GM18907 (cell line): Measurements from ENCODE around the gene GP1BA.
A peak's percentile ranks its signal among the peaks of the same experiment; 100 is the strongest.
"Not testable (repeated sequence)": the region's sequence is repeated elsewhere in the genome, so short reads cannot be mapped to it uniquely, and the experiment has no call there.

Experiments used
- ATAC-seq: cut with Tn5 transposase; IDR thresholded peaks from one replicate; pipeline ENCODE4 v1.9.1; 2021; ENCODE audit warnings: mild to moderate bottlenecking, moderate library complexity; ENCODE audit not compliant: unreplicated experiment

GP1BA gene

DNA sequence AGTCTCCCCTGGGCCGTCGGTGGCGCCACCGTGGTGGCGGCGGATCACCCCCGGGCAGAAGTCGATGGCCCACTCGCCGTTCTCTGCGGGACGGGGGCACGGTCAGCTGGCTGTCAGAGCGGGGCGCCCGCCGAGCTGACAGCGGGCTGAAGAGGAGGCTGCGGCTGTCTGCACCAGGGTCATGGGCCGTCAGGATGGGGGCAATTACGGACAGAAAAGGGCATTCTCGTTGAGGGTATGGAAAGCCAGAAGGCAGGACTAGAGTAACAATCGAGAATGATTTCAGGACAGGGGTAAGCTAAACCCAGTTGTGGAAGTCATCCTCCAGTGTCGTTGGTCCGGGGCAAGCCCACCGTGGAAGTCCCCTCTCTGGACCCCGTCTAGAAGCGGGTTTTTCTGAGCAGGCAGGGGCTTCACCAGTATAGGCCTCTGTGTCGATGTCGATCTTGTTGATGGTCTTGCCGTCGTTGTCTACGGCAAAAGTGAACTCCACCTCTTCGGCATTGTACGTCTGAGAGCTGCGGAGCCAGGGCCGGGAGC is 30.9 kb upstream of the GP1BA start:
- ATAC-seq, result no peak

GRCh38 chr17:4901648-4902344 is 30.3 kb upstream of the GP1BA start:
- ATAC-seq, result no peak

GRCh38 chr17:4902540-4902939 is 29.5 kb upstream of the GP1BA start:
- ATAC-seq, result no peak

DNA sequence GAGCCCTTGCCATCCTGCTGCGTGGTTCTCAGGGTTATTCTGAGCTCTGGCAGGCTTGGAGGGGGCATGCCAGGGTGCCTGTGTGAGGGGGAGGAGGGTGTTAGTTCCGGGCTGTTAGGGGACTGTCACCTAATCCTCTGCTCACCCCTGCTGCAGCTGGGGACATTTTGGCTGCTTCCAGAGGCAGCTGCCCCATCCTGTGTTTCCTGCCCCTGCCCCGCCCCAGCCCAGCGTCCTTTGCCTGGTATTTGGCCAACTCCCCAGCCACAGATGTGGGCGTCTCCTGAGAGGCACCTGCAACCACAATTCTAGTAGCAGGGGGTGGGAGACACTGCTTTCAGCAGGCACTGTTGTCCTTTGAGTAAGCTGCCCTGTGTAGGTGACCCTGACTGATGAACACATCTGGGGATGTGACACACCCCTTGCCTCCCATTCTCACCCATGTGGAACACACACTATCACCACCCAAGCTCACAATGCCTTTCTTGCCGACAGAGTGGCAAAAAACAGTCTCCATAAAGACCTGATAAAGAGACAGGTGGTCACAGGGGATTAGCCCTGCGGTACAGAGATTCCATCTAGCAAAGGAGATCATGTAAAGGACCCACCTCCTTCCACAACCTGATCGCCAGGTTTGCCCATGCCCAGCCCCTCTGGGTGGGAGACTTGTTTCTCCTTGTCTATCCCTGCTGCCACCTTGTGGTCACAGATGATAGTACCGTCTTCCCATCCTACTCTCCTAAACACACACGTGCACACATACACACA is 28.8 kb upstream of the GP1BA start, which contains the start of gene CHRNE:
Gene CHRNE (minus strand): TSS at position 48 of the 768 bp plus-strand sequence. CDS start 35 bp downstream, at position 13.
- no peak for ATAC-seq

DNA sequence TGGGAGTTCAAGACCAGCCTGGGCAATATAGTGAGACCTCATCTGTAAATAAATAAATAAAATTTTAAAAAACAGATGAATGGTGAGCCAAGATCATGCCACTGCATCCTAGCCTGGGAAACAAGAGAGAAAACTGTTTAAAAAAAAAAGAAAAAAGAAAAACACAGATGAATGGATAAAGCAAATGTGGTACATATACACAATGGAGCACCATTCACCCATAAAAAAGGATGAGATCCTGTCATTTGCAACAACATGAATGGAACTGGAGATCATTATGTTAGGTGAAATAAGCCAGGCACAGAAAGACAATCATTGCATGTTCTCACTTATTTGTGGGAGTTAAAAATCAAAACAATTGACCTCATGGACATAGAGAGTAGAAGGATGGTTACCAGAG is 25.4 kb upstream of the GP1BA start:
- ATAC-seq, result not testable (repeated sequence)

DNA sequence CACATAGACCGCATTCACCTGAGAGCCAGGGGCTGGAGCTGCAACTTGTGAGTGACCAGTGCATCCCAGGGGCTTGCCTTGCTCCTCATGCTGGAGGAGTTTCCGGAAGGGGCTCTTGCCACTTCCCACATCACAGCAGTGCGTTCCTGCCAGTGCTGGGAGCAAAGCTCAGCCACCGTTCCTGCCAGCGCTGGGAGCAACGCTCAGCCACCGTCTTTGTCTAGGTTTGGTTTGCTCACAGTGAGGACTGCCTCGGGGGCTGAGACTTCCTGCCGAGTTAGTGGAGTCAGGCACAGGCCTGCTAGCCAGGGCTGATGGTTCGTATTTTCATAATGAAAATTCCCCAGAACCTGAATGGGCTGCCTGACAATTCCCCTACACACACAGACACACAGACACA is 23.8 kb upstream of the GP1BA start:
- ATAC-seq, result no peak

- ATAC-seq, result peak; percentile 63
Measured at GRCh38 chr17:4908711-4909496, 23.2 kb upstream of the GP1BA start.

DNA sequence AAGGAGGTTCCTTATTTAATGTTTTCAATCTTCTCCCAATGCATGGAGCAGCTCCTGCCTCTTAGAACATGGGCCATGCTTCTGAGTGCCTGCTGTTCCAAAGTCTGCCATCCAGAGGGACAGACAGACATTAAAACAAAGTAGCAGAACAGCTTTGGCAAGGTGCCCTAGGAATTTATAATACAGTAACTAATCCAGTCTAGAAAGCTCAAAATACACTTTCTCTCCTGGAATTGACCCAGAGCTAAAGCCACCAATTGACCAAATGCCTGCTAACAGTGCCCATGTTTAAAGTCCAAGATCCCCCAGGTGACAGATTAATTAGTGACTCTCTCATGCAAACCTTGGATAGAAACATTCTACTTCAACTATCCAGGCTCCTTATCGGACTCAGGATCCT is 18.1 kb upstream of the GP1BA start:
- no peak for ATAC-seq

DNA sequence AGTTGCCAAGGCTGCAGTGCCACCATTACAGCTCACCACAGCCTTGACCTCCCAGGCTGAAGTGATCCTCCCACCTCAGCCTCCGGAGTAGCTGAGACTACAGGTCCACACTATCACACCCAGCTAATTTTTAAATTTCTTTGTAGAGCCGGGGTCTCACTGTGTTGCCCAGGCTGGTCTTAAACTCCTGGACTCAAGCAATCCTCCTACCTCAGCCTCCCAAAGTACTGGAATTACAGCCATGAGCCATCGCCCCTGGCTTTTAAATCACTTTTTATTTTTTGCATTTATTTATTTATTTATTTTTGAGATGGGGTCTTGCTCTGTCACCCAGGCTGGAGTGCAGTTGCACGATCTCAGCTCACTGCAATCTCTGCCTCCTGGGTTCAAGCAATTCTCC is 17.5 kb upstream of the GP1BA start:
- ATAC-seq, result not testable (repeated sequence)

- no peak for ATAC-seq
Measured at GRCh38 chr17:4919511-4920047, 12.5 kb upstream of the GP1BA start.

- ATAC-seq, result no peak
Measured at GRCh38 chr17:4920351-4921048, 11.6 kb upstream of the GP1BA start.

GRCh38 chr17:4921320-4921719 is 10.8 kb upstream of the GP1BA start:
- no peak for ATAC-seq

DNA sequence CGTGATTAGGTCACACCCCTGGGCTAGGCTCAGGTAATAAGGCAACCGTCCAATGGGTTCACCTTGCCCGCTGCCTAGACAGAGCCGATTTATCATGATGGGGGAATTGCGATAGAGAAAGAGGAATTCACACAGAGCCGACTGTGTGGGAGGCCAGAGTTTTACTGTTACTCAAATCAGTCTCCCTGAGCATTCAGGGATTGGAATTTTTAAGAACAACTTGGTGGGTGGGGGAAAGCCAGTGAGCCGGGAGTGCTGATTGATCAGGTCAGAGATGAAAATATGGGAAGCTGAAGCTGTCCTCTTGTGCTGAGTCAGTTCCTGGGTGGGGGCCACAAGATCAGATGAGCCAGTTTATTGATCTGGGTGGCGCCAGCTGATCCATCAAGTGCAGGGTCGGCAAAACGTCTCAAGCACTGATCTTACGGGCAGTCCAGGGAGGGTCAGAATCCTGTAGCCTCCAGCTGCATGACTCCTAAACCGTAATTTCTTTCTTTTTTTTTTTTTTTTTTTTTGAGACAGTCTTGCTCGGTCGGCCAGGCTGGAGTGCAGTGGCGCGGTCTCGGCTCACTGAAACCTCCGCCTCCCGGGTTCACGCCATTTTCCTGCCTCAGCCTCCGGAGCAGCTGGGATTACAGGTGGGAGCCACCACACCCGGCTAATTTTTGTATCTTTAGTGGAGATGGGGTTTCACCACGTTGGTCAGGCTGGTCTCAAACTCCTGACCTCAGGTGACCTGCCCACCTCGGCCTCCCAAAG is 5.3 kb upstream of the GP1BA start:
- not testable (repeated sequence) for ATAC-seq

- no peak for ATAC-seq
Measured at GRCh38 chr17:4928881-4929280, 3.2 kb upstream of the GP1BA start.

GRCh38 chr17:4932756-4933155 is 679 bp downstream of the GP1BA start:
- no peak for ATAC-seq

DNA sequence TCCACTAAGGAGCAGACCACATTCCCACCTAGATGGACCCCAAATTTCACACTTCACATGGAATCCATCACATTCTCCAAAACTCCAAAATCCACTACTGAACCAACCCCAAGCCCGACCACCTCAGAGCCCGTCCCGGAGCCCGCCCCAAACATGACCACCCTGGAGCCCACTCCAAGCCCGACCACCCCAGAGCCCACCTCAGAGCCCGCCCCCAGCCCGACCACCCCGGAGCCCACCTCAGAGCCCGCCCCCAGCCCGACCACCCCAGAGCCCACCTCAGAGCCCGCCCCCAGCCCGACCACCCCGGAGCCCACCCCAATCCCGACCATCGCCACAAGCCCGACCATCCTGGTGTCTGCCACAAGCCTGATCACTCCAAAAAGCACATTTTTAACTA is 1.6 kb downstream of the GP1BA start:
- no peak for ATAC-seq

DNA sequence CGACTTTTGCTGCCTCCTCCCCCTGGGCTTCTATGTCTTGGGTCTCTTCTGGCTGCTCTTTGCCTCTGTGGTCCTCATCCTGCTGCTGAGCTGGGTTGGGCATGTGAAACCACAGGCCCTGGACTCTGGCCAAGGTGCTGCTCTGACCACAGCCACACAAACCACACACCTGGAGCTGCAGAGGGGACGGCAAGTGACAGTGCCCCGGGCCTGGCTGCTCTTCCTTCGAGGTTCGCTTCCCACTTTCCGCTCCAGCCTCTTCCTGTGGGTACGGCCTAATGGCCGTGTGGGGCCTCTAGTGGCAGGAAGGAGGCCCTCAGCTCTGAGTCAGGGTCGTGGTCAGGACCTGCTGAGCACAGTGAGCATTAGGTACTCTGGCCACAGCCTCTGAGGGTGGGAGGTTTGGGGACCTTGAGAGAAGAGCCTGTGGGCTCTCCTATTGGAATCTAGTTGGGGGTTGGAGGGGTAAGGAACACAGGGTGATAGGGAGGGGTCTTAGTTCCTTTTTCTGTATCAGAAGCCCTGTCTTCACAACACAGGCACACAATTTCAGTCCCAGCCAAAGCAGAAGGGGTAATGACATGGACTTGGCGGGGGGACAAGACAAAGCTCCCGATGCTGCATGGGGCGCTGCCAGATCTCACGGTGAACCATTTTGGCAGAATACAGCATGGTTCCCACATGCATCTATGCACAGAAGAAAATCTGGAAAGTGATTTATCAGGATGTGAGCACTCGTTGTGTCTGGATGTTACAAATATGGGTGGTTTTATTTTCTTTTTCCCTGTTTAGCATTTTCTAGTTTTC is 2.3 kb downstream of the GP1BA start:
- no peak for ATAC-seq

GRCh38 chr17:4935650-4936049 is 3.6 kb downstream of the GP1BA start:
- no peak for ATAC-seq

DNA sequence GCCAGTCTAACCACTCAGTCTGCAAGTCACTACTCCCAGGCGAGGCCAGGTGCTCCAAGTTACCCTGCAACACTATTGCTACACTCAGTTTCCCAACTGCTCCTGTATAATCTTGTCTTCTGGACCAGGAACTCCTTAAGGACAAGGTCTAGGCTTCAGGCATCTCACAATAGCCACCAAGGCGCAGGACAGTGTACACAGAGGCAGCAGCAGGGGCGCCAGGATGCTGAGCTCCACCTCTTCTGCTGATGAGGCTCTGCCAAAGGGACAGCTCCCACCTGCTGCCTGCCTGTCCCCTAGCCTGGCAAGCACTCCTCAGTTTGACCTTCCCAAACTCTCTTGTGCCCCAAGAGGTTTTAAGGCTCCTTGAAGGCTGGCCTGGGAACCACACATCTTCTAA is 4.4 kb downstream of the GP1BA start:
- no peak for ATAC-seq
